ENCODE results near the gene ANGPTL2.

ANGPTL2 gene

GRCh38 chr9:127118597-127119319 lies 3.7 kb downstream of the ANGPTL2 start:
- no peak for DNase-seq (ENCODE audit: low read depth)

- DNase-seq (ENCODE audit: low read depth): no peak
Observed at GRCh38 chr9:127117801-127118200, 4.6 kb downstream of the ANGPTL2 start.

- DNase-seq (ENCODE audit: low read depth): no peak
Observed at GRCh38 chr9:127116957-127117356, 5.5 kb downstream of the ANGPTL2 start.

- DNase-seq (ENCODE audit: low read depth): no peak
Observed at GRCh38 chr9:127116088-127116726, 6.2 kb downstream of the ANGPTL2 start.

- no peak for DNase-seq (ENCODE audit: low read depth)
Observed at GRCh38 chr9:127114606-127115005, 7.8 kb downstream of the ANGPTL2 start.

GRCh38 chr9:127113191-127113972 lies 9.1 kb downstream of the ANGPTL2 start:
- DNase-seq (ENCODE audit: low read depth): no peak

GRCh38 chr9:127112735-127113161 lies 9.7 kb downstream of the ANGPTL2 start:
- DNase-seq (ENCODE audit: low read depth): no peak

GRCh38 chr9:127112056-127112455 lies 10.4 kb downstream of the ANGPTL2 start:
- no peak for DNase-seq (ENCODE audit: low read depth)

- no peak for DNase-seq (ENCODE audit: low read depth)
Observed at GRCh38 chr9:127109212-127109711, 13.2 kb downstream of the ANGPTL2 start.

GRCh38 chr9:127107929-127108876 lies 14.2 kb downstream of the ANGPTL2 start:
- DNase-seq (ENCODE audit: low read depth): no peak

- DNase-seq (ENCODE audit: low read depth): no peak
Observed at GRCh38 chr9:127107171-127107928, 15.1 kb downstream of the ANGPTL2 start.

GRCh38 chr9:127106466-127106855 lies 16.0 kb downstream of the ANGPTL2 start:
- DNase-seq (ENCODE audit: low read depth): no peak

- no peak for DNase-seq (ENCODE audit: low read depth)
Observed at GRCh38 chr9:127105805-127106465, 16.5 kb downstream of the ANGPTL2 start.

GRCh38 chr9:127104581-127105311 lies 17.7 kb downstream of the ANGPTL2 start:
- DNase-seq (ENCODE audit: low read depth): no peak

- DNase-seq (ENCODE audit: low read depth): no peak
Observed at GRCh38 chr9:127102788-127103187, 19.6 kb downstream of the ANGPTL2 start.

- DNase-seq (ENCODE audit: low read depth): no peak
Observed at GRCh38 chr9:127102176-127102575, 20.3 kb downstream of the ANGPTL2 start.

GRCh38 chr9:127099664-127100063 lies 22.8 kb downstream of the ANGPTL2 start:
- no peak for DNase-seq (ENCODE audit: low read depth)

- DNase-seq (ENCODE audit: low read depth): no peak
Observed at GRCh38 chr9:127098916-127099553, 23.4 kb downstream of the ANGPTL2 start.

GRCh38 chr9:127097683-127098082 lies 24.8 kb downstream of the ANGPTL2 start:
- DNase-seq (ENCODE audit: low read depth): no peak

Measured in stromal cell of bone marrow (primary cell).